NCI-H1105 (cell line): ENCODE results near the gene TMEM139.
"Not testable (repeated sequence)": the region's sequence is repeated elsewhere in the genome, so short reads cannot be mapped to it uniquely, and the experiment has no call there.

Experiments used
- DNase-seq: peaks from one replicate; lab custom pipeline; 2025; lab: John Stamatoyannopoulos, UW

TMEM139 gene

GRCh38 chr7:143259765-143260164, 25.0 kb upstream of the TMEM139 start:
- no peak for DNase-seq

GRCh38 chr7:143261901-143262300, 22.9 kb upstream of the TMEM139 start:
- no peak for DNase-seq

- peak; percentile 33 for DNase-seq
Measured at GRCh38 chr7:143263266-143264195, 21.2 kb upstream of the TMEM139 start, which contains the start of gene GSTK1. Gene GSTK1, plus strand, starts transcription at chr7:143263441. Its CDS starts 73 bp downstream, at chr7:143263514.

GRCh38 chr7:143264196-143264568, 20.6 kb upstream of the TMEM139 start:
- DNase-seq = not testable (repeated sequence)

GRCh38 chr7:143265017-143265693, 19.6 kb upstream of the TMEM139 start:
- no peak for DNase-seq

- no peak for DNase-seq
Measured at GRCh38 chr7:143269251-143269650, 15.5 kb upstream of the TMEM139 start.

GRCh38 chr7:143271240-143271639, 13.5 kb upstream of the TMEM139 start:
- no peak for DNase-seq

GRCh38 chr7:143272871-143273270, 11.9 kb upstream of the TMEM139 start:
- no peak for DNase-seq

- DNase-seq = no peak
Measured at GRCh38 chr7:143279186-143280098, 5.3 kb upstream of the TMEM139 start.

- no peak for DNase-seq
Measured at GRCh38 chr7:143280160-143280559, 4.6 kb upstream of the TMEM139 start.

GRCh38 chr7:143280566-143280965, 4.2 kb upstream of the TMEM139 start:
- DNase-seq = no peak

- DNase-seq = no peak
Measured at GRCh38 chr7:143281529-143281928, 3.2 kb upstream of the TMEM139 start.

GRCh38 chr7:143282124-143282523, 2.6 kb upstream of the TMEM139 start:
- DNase-seq = no peak

- DNase-seq = no peak
Measured at GRCh38 chr7:143283381-143283780, 1.4 kb upstream of the TMEM139 start.

GRCh38 chr7:143285470-143285778, 666 bp downstream of the TMEM139 start:
- no peak for DNase-seq

GRCh38 chr7:143285806-143286521, 1.2 kb downstream of the TMEM139 start:
- DNase-seq = no peak

- DNase-seq = no peak
Measured at GRCh38 chr7:143286522-143286890, 1.7 kb downstream of the TMEM139 start.

- no peak for DNase-seq
Measured at GRCh38 chr7:143287339-143287934, 2.7 kb downstream of the TMEM139 start.

GRCh38 chr7:143287935-143288826, 3.4 kb downstream of the TMEM139 start, which contains the start of gene CASP2:
Gene CASP2, plus strand, starts transcription at chr7:143288351. Its CDS starts 105 bp downstream, at chr7:143288456.
- peak; percentile 89 for DNase-seq

- no peak for DNase-seq
Measured at GRCh38 chr7:143288836-143289235, 4.1 kb downstream of the TMEM139 start.
